Thyroid gland (tissue), 4 donors: ENCODE data around the gene TSPAN7.

ENCODE experiments used
- CTCF ChIP-seq, 6 experiments: fragments of 200-600 bp in 3 of 6; fragments of 450-650 bp in 3 of 6; sonication (generic) in 3 of 6; IDR thresholded peaks; one replicate each; pipeline ENCODE4 v1.5.1; 2016 to 2019; ENCODE audit warnings: antibody characterized with exemption in 6 of 6, mild to moderate bottlenecking in 2 of 6, inconsistent platforms in 1 of 6, moderate library complexity in 1 of 6
- POLR2A ChIP-seq, 2 donors: fragments of 450-650 bp; IDR thresholded peaks; one replicate each; pipeline ENCODE4 v1.6.1; 2017; ENCODE audit warnings: antibody characterized with exemption in 2 of 2, mild to moderate bottlenecking in 2 of 2, moderate library complexity in 1 of 2

GRCh38 chrX:38571058-38571457 is 9.7 kb downstream of the TSPAN7 start:
- no peak for TF ChIP-seq CTCF (IDR thresholded peaks at IDR 0.05)
- TF ChIP-seq POLR2A (IDR thresholded peaks at IDR 0.05) = no peak
